ENCODE measurements around the gene RNASE4. TPM values are rescaled to one million over a fixed set of nuclear protein-coding genes. Genes with fewer than 3 reads are reported as not detected.

The RNASE4 gene
- total RNA-seq, 1 experiment from 2014 or later, result 3.3 TPM

DNA sequence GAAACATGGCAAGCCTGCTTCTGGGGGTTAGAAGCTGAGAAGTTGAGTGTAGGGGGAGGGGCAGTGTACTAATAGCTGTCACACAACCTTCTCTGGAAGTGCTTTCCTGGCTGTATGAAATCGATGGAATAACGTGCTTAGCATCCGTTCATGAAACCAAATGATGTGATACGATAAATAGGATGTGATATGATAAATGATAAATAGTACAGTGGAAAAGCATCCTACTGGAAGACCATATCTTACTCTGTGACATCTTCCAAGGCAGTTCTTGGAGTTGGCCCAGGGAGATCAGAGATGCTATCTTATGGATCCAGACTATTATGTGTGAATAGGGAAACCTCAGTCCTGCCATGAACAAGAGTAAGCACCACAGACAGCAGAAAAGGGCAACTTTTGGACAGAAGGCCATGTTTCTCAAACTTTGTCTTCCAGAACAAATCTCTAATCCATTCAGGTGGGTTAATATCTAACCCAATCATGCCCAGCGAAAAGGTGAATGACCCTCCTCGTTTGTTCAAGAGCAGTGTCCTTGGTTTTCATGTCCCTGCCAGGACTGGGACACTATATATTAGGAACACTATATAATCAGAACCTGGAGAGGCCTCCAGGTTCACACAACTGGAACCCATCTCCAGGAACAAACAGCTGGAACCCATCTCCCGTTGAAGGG, 3.9 kb downstream of the RNASE4 start, which contains the start of gene ANG:
TSS of gene ANG (plus strand) at position 598 of the 673 bp plus-strand sequence. CDS start 4,801 bp downstream, outside the sequence.
- H3K9me3 ChIP-seq (ENCODE audit: control insufficient read depth, insufficient read depth, low read depth, low read length), result no peaks in the 10 kb centered on the region
- BruUV-seq (replicated peaks), result no TSS peak
- in situ Hi-C loops (cut with HindIII; ENCODE audit: low pct_unique_long_range_greater_than_20kb, low sequenced_read_pairs), result no loop called here
- POLR2A ChIA-PET, result no interaction called here
- peaks cover 6% of the 10 kb centered on the region for H3K4me1 ChIP-seq (ENCODE audit: control insufficient read depth, insufficient read depth, low read length)
- intact Hi-C loops (cut with micrococcal nuclease; ENCODE audit: unreplicated experiment), result no loop called here
- no peaks in the 10 kb centered on the region for H3K27me3 ChIP-seq (ENCODE audit: control insufficient read depth, insufficient read depth, low read length)
- no peak within 1 kb of the TSS for H3K4me3 ChIP-seq (ENCODE audit: low read depth in 2 of 2, low read length in 2 of 2)
- H3K27ac ChIP-seq (ENCODE audit: low read length), result no peak within 1 kb of the TSS
- no peak for ATAC-seq
- CTCF ChIA-PET, result no interaction called here
- no peaks in the 10 kb centered on the region for H3K36me3 ChIP-seq (ENCODE audit: control insufficient read depth, insufficient read depth, low read length)
- TF ChIP-seq SIN3A (IDR thresholded peaks at IDR 0.05; ENCODE audit: borderline replicate concordance, insufficient read depth, low read depth, low read length) (no peak), TCF7L2 (IDR thresholded peaks at IDR 0.05; ENCODE audit: low read depth, low read length) (no peak), POLR2AphosphoS5 (IDR thresholded peaks at IDR 0.05; ENCODE audit: low read depth, low read length) (no peak)
- no peak for DNase-seq (ENCODE audit: low read depth, low spot score)

DNA sequence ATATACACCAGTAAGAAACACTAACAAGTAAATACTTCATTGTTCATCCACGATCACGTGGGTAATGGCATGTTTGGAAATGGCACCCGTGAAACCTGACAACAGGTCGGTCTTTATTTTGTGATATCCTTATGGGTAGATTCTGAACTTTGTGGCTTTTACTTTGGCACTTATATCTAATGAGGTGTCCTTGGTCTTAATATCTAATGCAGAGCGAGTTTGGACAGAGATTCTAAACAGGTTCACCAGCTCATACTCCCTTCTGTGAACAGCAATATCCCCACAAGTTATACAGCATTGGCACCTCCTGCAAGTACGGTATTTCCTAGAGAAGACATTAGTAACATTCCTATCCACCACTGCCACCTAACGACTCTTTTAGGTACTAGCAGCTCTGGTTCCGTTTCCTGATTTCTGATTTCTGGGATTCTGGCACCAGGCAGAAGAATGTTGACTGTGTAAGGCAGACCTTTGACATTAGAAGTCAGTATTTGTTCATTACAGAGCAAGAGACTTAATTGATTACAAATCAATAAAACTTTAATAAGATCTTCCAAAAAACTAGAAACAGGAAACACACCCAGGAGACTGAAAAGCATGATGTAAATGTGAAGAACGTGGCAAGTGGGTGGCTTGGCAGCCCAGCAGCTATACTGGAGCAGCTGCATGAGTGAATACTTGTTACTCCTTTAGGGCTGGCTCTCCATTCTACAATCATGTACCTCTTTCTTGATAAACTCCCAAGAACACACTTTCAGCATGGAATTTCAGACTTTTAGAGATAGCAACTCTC, 6.7 kb downstream of the RNASE4 start:
- DNase-seq (ENCODE audit: low read depth, low spot score) (peak; percentile 60), ATAC-seq (peak; percentile 90)
- no peaks in the 10 kb centered on the region for H3K27me3 ChIP-seq (ENCODE audit: control insufficient read depth, insufficient read depth, low read length)
- TF ChIP-seq TCF7L2 (IDR thresholded peaks at IDR 0.05; ENCODE audit: low read depth, low read length), result no peak
- TF ChIP-seq, protein P1, sequence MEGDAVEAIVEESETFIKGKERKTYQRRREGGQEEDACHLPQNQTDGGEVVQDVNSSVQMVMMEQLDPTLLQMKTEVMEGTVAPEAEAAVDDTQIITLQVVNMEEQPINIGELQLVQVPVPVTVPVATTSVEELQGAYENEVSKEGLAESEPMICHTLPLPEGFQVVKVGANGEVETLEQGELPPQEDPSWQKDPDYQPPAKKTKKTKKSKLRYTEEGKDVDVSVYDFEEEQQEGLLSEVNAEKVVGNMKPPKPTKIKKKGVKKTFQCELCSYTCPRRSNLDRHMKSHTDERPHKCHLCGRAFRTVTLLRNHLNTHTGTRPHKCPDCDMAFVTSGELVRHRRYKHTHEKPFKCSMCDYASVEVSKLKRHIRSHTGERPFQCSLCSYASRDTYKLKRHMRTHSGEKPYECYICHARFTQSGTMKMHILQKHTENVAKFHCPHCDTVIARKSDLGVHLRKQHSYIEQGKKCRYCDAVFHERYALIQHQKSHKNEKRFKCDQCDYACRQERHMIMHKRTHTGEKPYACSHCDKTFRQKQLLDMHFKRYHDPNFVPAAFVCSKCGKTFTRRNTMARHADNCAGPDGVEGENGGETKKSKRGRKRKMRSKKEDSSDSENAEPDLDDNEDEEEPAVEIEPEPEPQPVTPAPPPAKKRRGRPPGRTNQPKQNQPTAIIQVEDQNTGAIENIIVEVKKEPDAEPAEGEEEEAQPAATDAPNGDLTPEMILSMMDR (IDR thresholded peaks at IDR 0.05), result peak; percentile 77
- no peak overlapping the region for H3K27ac ChIP-seq (ENCODE audit: low read length)
- no peaks in the 10 kb centered on the region for H3K36me3 ChIP-seq (ENCODE audit: control insufficient read depth, insufficient read depth, low read length)
- CTCF ChIA-PET, result interaction anchor here (1.0 to 1.3 kb wide), 4 partner anchors 34 to 358 kb away, joined by 3 to 4 read pairs (median 4); partner anchors contain the start of gene CCNB1IP1
- H3K9me3 ChIP-seq (ENCODE audit: control insufficient read depth, insufficient read depth, low read depth, low read length), result no peaks in the 10 kb centered on the region
- no peak overlapping the region for H3K4me3 ChIP-seq (ENCODE audit: low read depth in 2 of 2, low read length in 2 of 2)
- no TSS peak for BruUV-seq (replicated peaks)
- peaks cover 3% of the 10 kb centered on the region; the same call in 1 of the 2 replicates for H3K4me1 ChIP-seq (ENCODE audit: control insufficient read depth, insufficient read depth, low read length)
- POLR2A ChIA-PET, result no interaction called here
- in situ Hi-C loops (cut with HindIII; ENCODE audit: low pct_unique_long_range_greater_than_20kb, low sequenced_read_pairs), result no loop called here
- intact Hi-C loops (cut with micrococcal nuclease; ENCODE audit: unreplicated experiment), result loop anchor here (5.0 kb wide), 1 partner anchor 34 kb away; no protein-coding TSS in a partner anchor

DNA sequence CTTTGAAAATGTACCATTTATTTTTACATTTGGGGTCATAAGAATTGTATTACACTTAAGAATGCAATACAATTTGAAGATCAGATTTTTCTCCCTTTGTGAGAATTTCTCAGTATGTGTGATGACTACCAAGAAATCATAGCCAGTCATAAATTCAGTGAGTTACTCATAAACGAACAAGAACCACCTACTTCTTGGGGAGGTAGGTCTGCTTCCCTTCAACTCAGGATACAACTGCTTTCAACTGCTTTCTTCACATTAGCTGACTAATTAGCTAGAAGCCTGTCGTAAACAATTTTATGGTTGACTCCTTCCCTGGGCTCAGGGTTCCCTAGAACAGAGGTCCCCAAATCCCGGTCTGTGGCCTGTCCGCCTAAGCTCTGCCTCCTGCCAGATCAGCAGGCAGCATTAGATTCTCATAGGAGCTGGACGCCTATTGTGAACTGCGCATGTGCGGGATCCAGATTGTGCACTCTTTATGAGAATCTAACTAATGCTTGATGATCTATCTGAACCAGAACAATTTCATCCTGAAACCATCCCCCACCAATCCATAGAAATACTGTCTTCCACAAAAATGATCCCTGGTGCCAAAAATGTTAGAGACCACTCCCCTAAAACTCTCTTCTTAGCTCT, 7.9 kb downstream of the RNASE4 start:
- Histone ChIP-seq H3K4me3 (ENCODE audit: low read depth in 2 of 2, low read length in 2 of 2) (no peak overlapping the region), H3K27ac (ENCODE audit: low read length) (no peak overlapping the region), H3K27me3 (ENCODE audit: control insufficient read depth, insufficient read depth, low read length) (no peaks in the 10 kb centered on the region), H3K4me1 (ENCODE audit: control insufficient read depth, insufficient read depth, low read length) (peaks cover 3% of the 10 kb centered on the region; the same call in 1 of the 2 replicates), H3K9me3 (ENCODE audit: control insufficient read depth, insufficient read depth, low read depth, low read length) (no peaks in the 10 kb centered on the region), H3K36me3 (ENCODE audit: control insufficient read depth, insufficient read depth, low read length) (no peaks in the 10 kb centered on the region)
- DNase-seq (ENCODE audit: low read depth, low spot score) (no peak), ATAC-seq (no peak)
- TF ChIP-seq, protein P2, sequence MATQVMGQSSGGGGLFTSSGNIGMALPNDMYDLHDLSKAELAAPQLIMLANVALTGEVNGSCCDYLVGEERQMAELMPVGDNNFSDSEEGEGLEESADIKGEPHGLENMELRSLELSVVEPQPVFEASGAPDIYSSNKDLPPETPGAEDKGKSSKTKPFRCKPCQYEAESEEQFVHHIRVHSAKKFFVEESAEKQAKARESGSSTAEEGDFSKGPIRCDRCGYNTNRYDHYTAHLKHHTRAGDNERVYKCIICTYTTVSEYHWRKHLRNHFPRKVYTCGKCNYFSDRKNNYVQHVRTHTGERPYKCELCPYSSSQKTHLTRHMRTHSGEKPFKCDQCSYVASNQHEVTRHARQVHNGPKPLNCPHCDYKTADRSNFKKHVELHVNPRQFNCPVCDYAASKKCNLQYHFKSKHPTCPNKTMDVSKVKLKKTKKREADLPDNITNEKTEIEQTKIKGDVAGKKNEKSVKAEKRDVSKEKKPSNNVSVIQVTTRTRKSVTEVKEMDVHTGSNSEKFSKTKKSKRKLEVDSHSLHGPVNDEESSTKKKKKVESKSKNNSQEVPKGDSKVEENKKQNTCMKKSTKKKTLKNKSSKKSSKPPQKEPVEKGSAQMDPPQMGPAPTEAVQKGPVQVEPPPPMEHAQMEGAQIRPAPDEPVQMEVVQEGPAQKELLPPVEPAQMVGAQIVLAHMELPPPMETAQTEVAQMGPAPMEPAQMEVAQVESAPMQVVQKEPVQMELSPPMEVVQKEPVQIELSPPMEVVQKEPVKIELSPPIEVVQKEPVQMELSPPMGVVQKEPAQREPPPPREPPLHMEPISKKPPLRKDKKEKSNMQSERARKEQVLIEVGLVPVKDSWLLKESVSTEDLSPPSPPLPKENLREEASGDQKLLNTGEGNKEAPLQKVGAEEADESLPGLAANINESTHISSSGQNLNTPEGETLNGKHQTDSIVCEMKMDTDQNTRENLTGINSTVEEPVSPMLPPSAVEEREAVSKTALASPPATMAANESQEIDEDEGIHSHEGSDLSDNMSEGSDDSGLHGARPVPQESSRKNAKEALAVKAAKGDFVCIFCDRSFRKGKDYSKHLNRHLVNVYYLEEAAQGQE (IDR thresholded peaks at IDR 0.05; ENCODE audit: insufficient read depth in 1 of 2, low read depth in 2 of 2, low read length in 1 of 2), result no peak
- TF ChIP-seq SIN3A (IDR thresholded peaks at IDR 0.05; ENCODE audit: borderline replicate concordance, insufficient read depth, low read depth, low read length), result no peak
- TF ChIP-seq TCF7L2 (IDR thresholded peaks at IDR 0.05; ENCODE audit: low read depth, low read length), result no peak
- TF ChIP-seq, protein P1 (IDR thresholded peaks at IDR 0.05), result no peak
- TF ChIP-seq POLR2AphosphoS5 (IDR thresholded peaks at IDR 0.05; ENCODE audit: low read depth, low read length), result no peak
- CTCF ChIA-PET, result no interaction called here
- intact Hi-C loops (cut with micrococcal nuclease; ENCODE audit: unreplicated experiment), result loop anchor here (5.0 kb wide), 1 partner anchor 35 kb away; no protein-coding TSS in a partner anchor
- in situ Hi-C loops (cut with HindIII; ENCODE audit: low pct_unique_long_range_greater_than_20kb, low sequenced_read_pairs), result no loop called here
- BruUV-seq (replicated peaks), result no TSS peak
- POLR2A ChIA-PET, result no interaction called here

Measured in Panc1 (cell line).